Immature natural killer cell (primary cell): ENCODE results near the gene SHQ1. TPM values are rescaled to one million over a fixed set of nuclear protein-coding genes. Genes with fewer than 3 reads are reported as not detected.

Experiments
- DNase-seq, 3 donors: peaks; one replicate each; pipeline ENCODE4 v3.0.0; 2022; ENCODE audit warnings: mixed read lengths in 1 of 3
- H3K27ac Mint-ChIP-seq, 6 donors: one replicate each; pipeline ENCODE4 v1.8.0; 2020; ENCODE audit warnings: mixed read lengths in 6 of 6, mild to moderate bottlenecking in 5 of 6, inconsistent platforms in 4 of 6, moderate library complexity in 3 of 6
- H3K27me3 Mint-ChIP-seq, 3 donors: one replicate each; pipeline ENCODE4 v1.8.0; 2020 to 2021; ENCODE audit warnings: low read depth in 3 of 3, mild to moderate bottlenecking in 3 of 3, mixed read lengths in 3 of 3, moderate library complexity in 3 of 3, inconsistent platforms in 1 of 3
- H3K36me3 Mint-ChIP-seq, 3 donors: one replicate each; pipeline ENCODE4 v1.8.0; 2020; ENCODE audit warnings: mixed read lengths in 3 of 3, inconsistent platforms in 2 of 3, mild to moderate bottlenecking in 2 of 3
- H3K4me1 Mint-ChIP-seq, 2 donors: one replicate each; pipeline ENCODE4 v1.8.0; 2020; ENCODE audit warnings: inconsistent platforms in 2 of 2, mild to moderate bottlenecking in 2 of 2, mixed read lengths in 2 of 2, moderate library complexity in 1 of 2
- H3K4me3 Mint-ChIP-seq, 5 donors: one replicate each; pipeline ENCODE4 v1.8.0; 2020; ENCODE audit warnings: mild to moderate bottlenecking in 5 of 5, mixed read lengths in 5 of 5, inconsistent platforms in 3 of 5, moderate library complexity in 3 of 5
- H3K9me3 Mint-ChIP-seq, 6 donors: one replicate each; pipeline ENCODE4 v1.8.0; 2020; ENCODE audit warnings: mild to moderate bottlenecking in 6 of 6, mixed read lengths in 6 of 6, inconsistent platforms in 4 of 6, moderate library complexity in 3 of 6
- polyA plus RNA-seq, 3 donors: library from polyadenylated mRNA; unstranded; fragments of 300-500 nt; fragmentation: Illumina TruSeq; gene quantifications; one replicate each; pipeline ENCODE4 v1.2.3, GENCODE V29; 2021

The SHQ1 gene
- polyA plus RNA-seq, 3 donors from 2014 or later = 12.4 to 27.4 (median 15.3) TPM

GRCh38 chr3:72887705-72888545, 39.7 kb upstream of the SHQ1 start, which contains the start of gene GXYLT2:
Gene GXYLT2 (plus strand): TSS chr3:72888046. CDS start chr3:72888234, 188 bp downstream.
- Mint-ChIP-seq H3K27me3 (peaks cover 7 to 9% (median 7%) of the 10 kb centered on the region in 3 donors), H3K9me3 (no peaks in the 10 kb centered on the region), H3K27ac (no peak within 1 kb of the TSS), H3K36me3 (no peaks in the 10 kb centered on the region), H3K4me3 (peak within 1 kb of the TSS; percentile 40 to 89 (median 64)), H3K4me1 (peaks cover 4 to 8% of the 10 kb centered on the region in 2 donors)
- DNase-seq = no peak

- Mint-ChIP-seq H3K4me1 (peaks cover 4 to 8% of the 10 kb centered on the region in 2 donors), H3K4me3 (peak overlapping the region; percentile 25 to 89 (median 64)), H3K27ac (no peak overlapping the region), H3K36me3 (no peaks in the 10 kb centered on the region), H3K27me3 (peaks cover 7 to 9% (median 7%) of the 10 kb centered on the region in 3 donors), H3K9me3 (peaks cover 0 to 3% (median 0%) of the 10 kb centered on the region in 6 donors)
- DNase-seq = no peak
Measured at GRCh38 chr3:72887343-72887704, 39.1 kb upstream of the SHQ1 start.

- Mint-ChIP-seq H3K4me1 (no peaks in the 10 kb centered on the region), H3K36me3 (no peaks in the 10 kb centered on the region), H3K9me3 (no peaks in the 10 kb centered on the region), H3K27me3 (peaks cover 2 to 8% (median 3%) of the 10 kb centered on the region in 3 donors), H3K27ac (no peak overlapping the region), H3K4me3 (no peak overlapping the region)
- DNase-seq = no peak
Measured at GRCh38 chr3:72872183-72872582, 23.9 kb upstream of the SHQ1 start.

- Mint-ChIP-seq H3K27ac (peak overlapping the region in 1 of 6 donors; percentile 69), H3K4me1 (no peaks in the 10 kb centered on the region), H3K27me3 (peaks cover 0 to 5% (median 1%) of the 10 kb centered on the region in 3 donors), H3K9me3 (no peaks in the 10 kb centered on the region), H3K36me3 (no peaks in the 10 kb centered on the region), H3K4me3 (no peak overlapping the region)
- no peak for DNase-seq
Measured at GRCh38 chr3:72862314-72863090, 14.3 kb upstream of the SHQ1 start.

- Mint-ChIP-seq H3K27ac (no peak overlapping the region), H3K4me3 (no peak overlapping the region), H3K27me3 (peaks cover 1 to 8% (median 2%) of the 10 kb centered on the region in 3 donors), H3K36me3 (no peaks in the 10 kb centered on the region), H3K9me3 (no peaks in the 10 kb centered on the region), H3K4me1 (no peaks in the 10 kb centered on the region)
- DNase-seq = no peak
Measured at GRCh38 chr3:72860846-72861245, 12.6 kb upstream of the SHQ1 start.

- H3K9me3 Mint-ChIP-seq = no peaks in the 10 kb centered on the region
- H3K27ac Mint-ChIP-seq = no peak overlapping the region
- no peaks in the 10 kb centered on the region for H3K4me1 Mint-ChIP-seq
- no peak overlapping the region for H3K4me3 Mint-ChIP-seq
- DNase-seq = no peak
- H3K36me3 Mint-ChIP-seq = no peaks in the 10 kb centered on the region
- peaks cover 2 to 8% (median 2%) of the 10 kb centered on the region in 3 donors for H3K27me3 Mint-ChIP-seq
Measured at GRCh38 chr3:72860053-72860452, 11.8 kb upstream of the SHQ1 start.

GRCh38 chr3:72855001-72855400, 6.8 kb upstream of the SHQ1 start:
- no peaks in the 10 kb centered on the region for H3K4me1 Mint-ChIP-seq
- DNase-seq = no peak
- no peak overlapping the region for H3K27ac Mint-ChIP-seq
- H3K36me3 Mint-ChIP-seq = no peaks in the 10 kb centered on the region
- H3K9me3 Mint-ChIP-seq = no peaks in the 10 kb centered on the region
- peaks cover 2 to 11% (median 8%) of the 10 kb centered on the region in 3 donors for H3K27me3 Mint-ChIP-seq
- no peak overlapping the region for H3K4me3 Mint-ChIP-seq

- H3K27ac Mint-ChIP-seq = peak overlapping the region; percentile 71 to 92 (median 90)
- H3K4me3 Mint-ChIP-seq = peak overlapping the region; percentile 87 to 96 (median 93)
- H3K4me1 Mint-ChIP-seq = peaks cover 35 to 58% of the 10 kb centered on the region in 2 donors
- H3K36me3 Mint-ChIP-seq = peaks cover 0 to 3% (median 0%) of the 10 kb centered on the region in 3 donors
- DNase-seq = peak in 2 of 3 donors; percentile 50 to 55
- peaks cover 0 to 22% (median 3%) of the 10 kb centered on the region in 3 donors for H3K27me3 Mint-ChIP-seq
- no peaks in the 10 kb centered on the region for H3K9me3 Mint-ChIP-seq
Measured at GRCh38 chr3:72848703-72849081, 447 bp upstream of the SHQ1 start.

GRCh38 chr3:72847282-72847681, 963 bp downstream of the SHQ1 start:
- peaks cover 0 to 9% (median 0%) of the 10 kb centered on the region in 3 donors for H3K36me3 Mint-ChIP-seq
- peak overlapping the region; percentile 71 to 92 (median 90) for H3K27ac Mint-ChIP-seq
- peak overlapping the region; percentile 87 to 96 (median 93) for H3K4me3 Mint-ChIP-seq
- peaks cover 35 to 64% of the 10 kb centered on the region in 2 donors for H3K4me1 Mint-ChIP-seq
- no peaks in the 10 kb centered on the region for H3K9me3 Mint-ChIP-seq
- no peak for DNase-seq
- H3K27me3 Mint-ChIP-seq = peaks cover 0 to 20% (median 3%) of the 10 kb centered on the region in 3 donors

- Mint-ChIP-seq H3K9me3 (no peaks in the 10 kb centered on the region), H3K4me1 (peaks cover 35 to 64% of the 10 kb centered on the region in 2 donors), H3K27me3 (peaks cover 0 to 14% (median 3%) of the 10 kb centered on the region in 3 donors), H3K36me3 (peaks cover 0 to 18% (median 7%) of the 10 kb centered on the region in 3 donors), H3K27ac (peak overlapping the region in 1 of 6 donors; percentile 91), H3K4me3 (peak overlapping the region; percentile 13 to 96 (median 87))
- no peak for DNase-seq
Measured at GRCh38 chr3:72846166-72846565, 2.1 kb downstream of the SHQ1 start.

GRCh38 chr3:72844436-72844993, 3.7 kb downstream of the SHQ1 start:
- no peak for DNase-seq
- Mint-ChIP-seq H3K9me3 (no peaks in the 10 kb centered on the region), H3K4me3 (no peak overlapping the region), H3K36me3 (peaks cover 3 to 26% (median 15%) of the 10 kb centered on the region in 3 donors), H3K27ac (no peak overlapping the region), H3K27me3 (peaks cover 0 to 16% (median 3%) of the 10 kb centered on the region in 3 donors), H3K4me1 (peaks cover 34 to 60% of the 10 kb centered on the region in 2 donors)

- H3K9me3 Mint-ChIP-seq = no peaks in the 10 kb centered on the region
- no peak overlapping the region for H3K4me3 Mint-ChIP-seq
- H3K36me3 Mint-ChIP-seq = peaks cover 26 to 52% (median 30%) of the 10 kb centered on the region in 3 donors
- peaks cover 0 to 2% (median 0%) of the 10 kb centered on the region in 3 donors for H3K27me3 Mint-ChIP-seq
- no peak for DNase-seq
- H3K27ac Mint-ChIP-seq = no peak overlapping the region
- H3K4me1 Mint-ChIP-seq = peaks cover 11 to 24% of the 10 kb centered on the region in 2 donors
Measured at GRCh38 chr3:72839057-72839456, 9.2 kb downstream of the SHQ1 start.

GRCh38 chr3:72836923-72837322, 11.3 kb downstream of the SHQ1 start:
- Mint-ChIP-seq H3K27me3 (peaks cover 0 to 2% (median 0%) of the 10 kb centered on the region in 3 donors), H3K4me1 (peaks cover 11 to 15% of the 10 kb centered on the region in 2 donors), H3K4me3 (no peak overlapping the region), H3K9me3 (no peaks in the 10 kb centered on the region), H3K36me3 (peaks cover 28 to 46% (median 28%) of the 10 kb centered on the region in 3 donors), H3K27ac (no peak overlapping the region)
- no peak for DNase-seq
